K562 (cell line): ENCODE results near the gene PDE11A. TPM values are rescaled to one million over a fixed set of nuclear protein-coding genes. Genes with fewer than 3 reads are reported as not detected.

ENCODE experiments used
- ATAC-seq: fragments of 200-7000 bp; cut with Tn5 transposase; 3 replicates; pipeline ENCODE4 v1.9.1; 2020; ENCODE audit warnings: moderate library complexity
- BruUV-seq: library from RNA; stranded (reverse); fragments of 400-500 nt; replicated peaks from 2 replicates; lab custom pipeline; 2021; lab: Mats Ljungman, UMichigan
- CTCF ChIA-PET: fragments of 300-600 bp; formaldehyde crosslinking; extraction: SDS; loops from one replicate; lab custom pipeline; 2021; ENCODE audit warnings: low intra/inter-chr PET ratio; lab: Yijun Ruan, JAX
- POLR2A ChIA-PET: fragments of 300-600, 350-650 bp; sonication (Branson Sonifier 250); formaldehyde crosslinking; extraction: SDS; loops from one replicate; lab custom pipeline; 2021; ENCODE audit warnings: antibody characterized with exemption, inconsistent platforms; lab: Yijun Ruan, JAX
- DNase-seq, 4 experiments: peaks; one replicate each; pipeline versions ENCODE4 v3.0.0 to v3.0.0-alpha.2; 2011 to 2018; ENCODE audit warnings: low spot score in 3 of 4, mixed read lengths in 3 of 4; ENCODE audit errors: extremely low read depth in 1 of 4
- FAIRE-seq: peaks from 2 replicates; lab custom pipeline; 2011; peaks lifted over from hg19 to GRCh38; lab: Jason Lieb, UNC
- H2AFZ ChIP-seq: 2 replicates; pipeline ENCODE4 v1.6.0; 2011; ENCODE audit warnings: low read depth, low read length, control low read depth, inconsistent platforms
- H3K27ac ChIP-seq: fragments of 200-600 bp; 3 replicates; pipeline ENCODE4 v1.8.0; 2011; ENCODE audit warnings: low read depth, mild to moderate bottlenecking, control low read depth, inconsistent platforms, low read length, moderate library complexity, mixed read lengths; ENCODE audit errors: extremely low read depth
- H3K27me3 ChIP-seq, 2 experiments: fragments of 300-600 bp in 1 of 2; 2 replicates in 1 of 2; 3 replicates in 1 of 2; pipeline versions ENCODE4 v1.6.0 to v1.8.0; 2011; ENCODE audit warnings: inconsistent platforms in 2 of 2, low read length in 2 of 2, mild to moderate bottlenecking in 1 of 2, mixed read lengths in 1 of 2, moderate library complexity in 1 of 2; ENCODE audit not compliant: control insufficient read depth in 2 of 2, insufficient read depth in 2 of 2
- H3K36me3 ChIP-seq: fragments of 300-600 bp; 3 replicates; pipeline ENCODE4 v1.8.0; 2011; ENCODE audit warnings: mild to moderate bottlenecking, low read length, inconsistent platforms; ENCODE audit not compliant: control insufficient read depth, insufficient read depth
- H3K4me1 ChIP-seq, 2 experiments: fragments of 200-600 bp in 1 of 2; replicated peaks in 1 of 2; 2 replicates in 1 of 2; 3 replicates in 1 of 2; pipeline versions ENCODE4 v1.5.1 to v1.8.0; 2011; ENCODE audit warnings: inconsistent platforms in 2 of 2, low read length in 2 of 2, mild to moderate bottlenecking in 1 of 2, mixed read lengths in 1 of 2, moderate library complexity in 1 of 2; ENCODE audit not compliant: control insufficient read depth in 2 of 2, insufficient read depth in 2 of 2
- H3K4me2 ChIP-seq: 2 replicates; pipeline ENCODE4 v1.6.1; 2011; ENCODE audit warnings: low read length, control low read depth, inconsistent platforms, mixed read lengths; ENCODE audit not compliant: insufficient read depth
- H3K4me3 ChIP-seq: fragments of 200-600 bp; sonication (generic), shearing (Covaris generic); 2 replicates; pipeline ENCODE4 v1.5.1; 2016; ENCODE audit warnings: control low read depth, inconsistent platforms
- H3K79me2 ChIP-seq: fragments of 200-600 bp; 3 replicates; pipeline ENCODE4 v1.8.0; 2011; ENCODE audit warnings: low read length, inconsistent platforms; ENCODE audit not compliant: control insufficient read depth, insufficient read depth
- H3K9ac ChIP-seq, 2 experiments: 2 replicates each; pipeline versions ENCODE4 v1.6.0 to v1.6.1; 2011; ENCODE audit warnings: low read depth in 2 of 2, low read length in 2 of 2, control low read depth in 1 of 2, inconsistent platforms in 1 of 2, mild to moderate bottlenecking in 1 of 2, mixed read lengths in 1 of 2; ENCODE audit not compliant: insufficient read depth in 1 of 2
- H3K9me1 ChIP-seq: one replicate; pipeline ENCODE4 v1.6.0; 2011; ENCODE audit warnings: inconsistent platforms, mild to moderate bottlenecking, low read length, moderate library complexity; ENCODE audit not compliant: control insufficient read depth, insufficient read depth
- H3K9me3 ChIP-seq: replicated peaks from 2 replicates; pipeline ENCODE4 v1.5.1; 2011; ENCODE audit warnings: low read depth, low read length, inconsistent platforms; ENCODE audit not compliant: control insufficient read depth, insufficient read depth
- H4K20me1 ChIP-seq: replicated peaks from 2 replicates; pipeline ENCODE4 v1.6.1; 2011; ENCODE audit warnings: low read length, inconsistent platforms, mixed read lengths; ENCODE audit not compliant: control insufficient read depth, insufficient read depth
- ARNT ChIP-seq, 2 experiments: fragments of 450-650 bp; IDR thresholded peaks; 2 replicates each; pipeline ENCODE4 v1.6.1; 2016; ENCODE audit warnings: mild to moderate bottlenecking in 1 of 2
- CTBP1 ChIP-seq: fragments of 450-650 bp; IDR thresholded peaks from 2 replicates; pipeline ENCODE4 v1.6.1; 2016; ENCODE audit warnings: borderline replicate concordance
- DDX20 ChIP-seq: fragments of 450-650 bp; IDR thresholded peaks from 2 replicates; pipeline ENCODE4 v1.6.1; 2016; ENCODE audit warnings: missing genetic modification characterization, low read depth, mild to moderate bottlenecking, missing compliant biosample characterization, moderate library complexity
- E2F6 ChIP-seq, 2 experiments: IDR thresholded peaks; 2 replicates each; pipeline ENCODE4 v1.6.1; 2011; ENCODE audit warnings: borderline replicate concordance in 1 of 2, control low read depth in 1 of 2, low read depth in 1 of 2, low read length in 1 of 2, mild to moderate bottlenecking in 1 of 2, mixed read lengths in 1 of 2, moderate library complexity in 1 of 2; ENCODE audit not compliant: insufficient read depth in 1 of 2, insufficient read length in 1 of 2, poor library complexity in 1 of 2, severe bottlenecking in 1 of 2; ENCODE audit errors: extremely low read depth in 1 of 2
- ESRRB ChIP-seq: fragments of 250-450 bp; sonication (Bioruptor Pico); IDR thresholded peaks from 2 replicates; pipeline ENCODE4 v1.5.0; 2020; ENCODE audit warnings: mild to moderate bottlenecking, moderate library complexity, borderline replicate concordance
- GTF2E2 ChIP-seq: fragments of 200-800 bp; sonication (Bioruptor generic); IDR thresholded peaks from 2 replicates; pipeline ENCODE4 v1.6.1; 2016; ENCODE audit warnings: missing genetic modification characterization, missing compliant biosample characterization
- HCFC1 ChIP-seq: IDR thresholded peaks from 2 replicates; pipeline ENCODE4 v1.6.1; 2012; ENCODE audit warnings: low read depth, low read length, improper control_type of control experiment
- HEY1 ChIP-seq: fragments of 250-450 bp; sonication (Bioruptor Pico); IDR thresholded peaks from 2 replicates; pipeline ENCODE4 v1.5.0; 2020; ENCODE audit warnings: mild to moderate bottlenecking, moderate library complexity, borderline replicate concordance
- MYNN ChIP-seq, 2 experiments: sonication (generic); formaldehyde crosslinking in 1 of 2; IDR thresholded peaks; 2 replicates each; pipeline versions ENCODE4 v1.5.0 to v1.6.1; 2016 to 2020; ENCODE audit warnings: antibody characterized with exemption in 1 of 2, missing genetic modification reagents in 1 of 2
- NR4A1 ChIP-seq, 2 experiments: fragments of 250-450 bp in 1 of 2; fragments of 450-650 bp in 1 of 2; sonication (Bioruptor Pico) in 1 of 2; IDR thresholded peaks; 2 replicates each; pipeline versions ENCODE4 v1.4.0 to v1.6.1; 2016 to 2020; ENCODE audit warnings: mild to moderate bottlenecking in 2 of 2, missing compliant biosample characterization in 1 of 2, missing genetic modification characterization in 1 of 2, moderate library complexity in 1 of 2
- POLR2H ChIP-seq: IDR thresholded peaks from 2 replicates; pipeline ENCODE4 v1.6.1; 2016; ENCODE audit warnings: missing genetic modification characterization, low read depth, mild to moderate bottlenecking, control low read depth, missing compliant biosample characterization, moderate library complexity
- RAD21 ChIP-seq, 2 experiments: fragments of 250-450 bp in 1 of 2; fragments of 450-650 bp in 1 of 2; sonication (Bioruptor Pico) in 1 of 2; formaldehyde crosslinking in 1 of 2; IDR thresholded peaks in 1 of 2; conservative IDR thresholded peaks in 1 of 2; 2 replicates each; pipeline versions ENCODE4 v1.4.0 to v1.8.0; 2020 to 2022; ENCODE audit warnings: mild to moderate bottlenecking in 2 of 2, moderate library complexity in 1 of 2
- SMC3 ChIP-seq: conservative IDR thresholded peaks from 2 replicates; pipeline ENCODE4 v1.6.1; 2011; ENCODE audit warnings: low read depth, low read length, improper control_type of control experiment; ENCODE audit not compliant: insufficient read depth
- ZNF282 ChIP-seq: sonication (generic); formaldehyde crosslinking; IDR thresholded peaks from 2 replicates; pipeline ENCODE4 v1.8.1; 2023; ENCODE audit warnings: missing genetic modification reagents
- ZNF561 ChIP-seq: fragments of 450-650 bp; formaldehyde crosslinking; conservative IDR thresholded peaks from 2 replicates; pipeline ENCODE4 v1.4.0; 2020; ENCODE audit warnings: mild to moderate bottlenecking, moderate library complexity
- WGBS: fragments of 100-300 bp; shearing (Covaris generic); methylation state at CpG from one replicate; pipeline ENCODE4 v1.1.6; 2016; ENCODE audit warnings: low coverage, mixed read lengths; ENCODE audit not compliant: insufficient coverage; ENCODE audit errors: missing lambda C conversion rate; 5-methylcytosine and 5-hydroxymethylcytosine counted together
- in situ Hi-C: fragments of 300-500 bp; cut with MboI; formaldehyde crosslinking; loops from 4 replicates; pipeline ENCODE4 v1.15.0; 2018; ENCODE audit warnings: inconsistent platforms, mixed read lengths
- intact Hi-C: fragments of 100-400 bp; cut with micrococcal nuclease; formaldehyde crosslinking; loops from 2 replicates; pipeline ENCODE4 v1.14.2; 2022
- polyA plus RNA-seq, 8 experiments: library from polyadenylated mRNA; depleted of rRNA in 4 of 8; stranded (reverse) in 5 of 8; unstranded in 3 of 8; fragments of >200 nt; fragmentation: Nextera tagmentation in 2 of 8; fragmentation: Illumina TruSeq in 1 of 8; extraction: Ambion mirVana in 2 of 8; extraction: Trizol in 1 of 8; gene quantifications; 2 replicates each; pipeline versions ENCODE4 v1.2.1 to v1.2.3, GENCODE V29; 2011 to 2014; ENCODE audit warnings: inconsistent platforms in 1 of 8, missing spikeins in 1 of 8
- total RNA-seq, 7 experiments: library from RNA; depleted of rRNA in 6 of 7; stranded (reverse); fragments of >200 nt in 6 of 7; fragmentation: Illumina TruSeq in 2 of 7; extraction: Trizol in 2 of 7; gene quantifications; 2 replicates each; pipeline versions ENCODE4 v1.2.1 to v1.2.3, GENCODE V29; 2011 to 2021; ENCODE audit warnings: low replicate concordance in 1 of 7
- TF ChIP-seq, protein P1 (sequence below): fragments of 450-650 bp; formaldehyde crosslinking; IDR thresholded peaks from 2 replicates; pipeline ENCODE4 v1.4.0; 2020; ENCODE audit warnings: mild to moderate bottlenecking
- TF ChIP-seq, protein P2 (sequence below): fragments of 450-650 bp; formaldehyde crosslinking; IDR thresholded peaks from 2 replicates; pipeline ENCODE4 v1.4.0; 2020; ENCODE audit warnings: mild to moderate bottlenecking, moderate library complexity

Gene PDE11A
- total and polyA plus RNA-seq, 9 of the 15 experiments (the other 6 are each of a cell fraction or from before 2014, with no cell fraction given): 3.2 to 22.1 (median 5.7) TPM

DNA sequence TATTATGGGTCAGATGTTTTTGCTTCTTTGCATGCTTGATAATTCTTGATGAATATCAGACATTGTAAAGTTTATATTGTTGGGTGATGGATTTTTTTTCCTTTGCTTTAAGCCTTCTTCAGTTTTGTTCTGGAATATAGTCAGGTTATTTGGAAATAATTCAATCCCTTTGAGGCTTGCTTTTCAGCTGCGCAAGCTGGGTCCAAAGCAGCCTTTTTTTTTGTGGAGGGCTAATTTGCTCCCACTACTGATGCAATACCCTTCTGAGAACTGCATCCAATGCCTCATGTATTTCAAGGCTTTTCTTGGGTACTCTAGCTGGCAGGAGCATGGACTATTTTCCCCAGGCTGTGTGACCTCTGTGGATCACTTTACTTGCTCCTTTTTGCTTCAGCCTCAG is 434.1 kb downstream of the PDE11A start (continued):
- TF ChIP-seq ZNF561 (no peak), HEY1 (CRISPR knock-in tag) (no peak), NR4A1 (CRISPR knock-in tag; IDR thresholded peaks at IDR 0.05) (no peak), NR4A1 (tag; IDR thresholded peaks at IDR 0.05) (no peak), DDX20 (no peak), ZNF282 (no peak), ESRRB (CRISPR knock-in tag) (no peak), ARNT (IDR thresholded peaks at IDR 0.05) (no peak), MYNN (IDR thresholded peaks at IDR 0.05) (no peak), MYNN (CRISPR knock-in tag; IDR thresholded peaks at IDR 0.05) (no peak)

DNA sequence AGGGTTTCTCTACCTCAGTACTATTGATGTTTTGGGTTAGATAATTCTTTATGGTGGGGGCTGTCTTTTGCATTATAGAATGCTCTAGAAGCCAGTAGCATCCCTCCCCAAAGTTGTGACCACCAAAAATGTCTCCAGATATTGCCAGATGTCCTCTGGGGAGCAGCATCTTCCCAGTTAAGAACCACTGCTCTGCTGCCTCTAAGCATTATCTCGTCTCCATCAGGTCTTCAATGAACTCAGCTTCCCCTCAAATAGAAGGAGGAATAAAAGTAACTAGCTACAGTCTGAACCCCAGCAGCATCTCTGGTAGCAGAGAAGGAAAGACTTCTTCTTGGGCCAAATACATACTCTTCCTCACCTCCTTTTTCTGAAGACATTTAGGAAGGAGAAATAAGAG is 435.9 kb downstream of the PDE11A start:
- Histone ChIP-seq H3K9me1 (no peaks in the 10 kb centered on the region), H3K4me1 (peaks cover 0 to 22% of the 10 kb centered on the region in 2 experiments; a peak in 3 of 5 replicates), H2AFZ (no peak overlapping the region), H3K27ac (no peak overlapping the region), H3K79me2 (no peaks in the 10 kb centered on the region), H3K27me3 (no peaks in the 10 kb centered on the region; a peak in 1 of 5 replicates), H3K4me3 (no peak overlapping the region), H3K36me3 (no peaks in the 10 kb centered on the region), H4K20me1 (no peaks in the 10 kb centered on the region), H3K4me2 (no peak overlapping the region), H3K9ac (no peak overlapping the region), H3K9me3 (no peaks in the 10 kb centered on the region)
- ATAC-seq: peak; percentile 41
- DNase-seq: peak in 1 of 4 experiments; percentile 52
- ChIA-PET CTCF (interaction anchor here (0.5 to 1.4 kb wide), 2 partner anchors 122 to 758 kb away, joined by 3 to 5 read pairs; no protein-coding TSS in a partner anchor), POLR2A (interaction anchor here (0.7 to 1.7 kb wide), 4 partner anchors 10 to 218 kb away, joined by 3 to 4 read pairs (median 3); no protein-coding TSS in a partner anchor)
- FAIRE-seq: peak; percentile 6
- in situ Hi-C loops (no loop called here), intact Hi-C loops (loop anchor here (1.0 to 10.0 kb wide), 5 partner anchors 56 to 472 kb away; no protein-coding TSS in a partner anchor)
- BruUV-seq: no TSS peak
- 15% methylated on average over 1 of the region's 1 CpG for WGBS
- TF ChIP-seq HCFC1: no peak
- peak; percentile 50; the same call in 1 of the 2 replicates for TF ChIP-seq CTBP1
- no peak for TF ChIP-seq GTF2E2 (tag)
- no peak for TF ChIP-seq E2F6 (IDR thresholded peaks at IDR 0.05; ENCODE audit: borderline replicate concordance in 1 of 2, extremely low read depth in 1 of 2, insufficient read depth in 1 of 2, insufficient read length in 1 of 2, low read depth in 1 of 2, low read length in 1 of 2, poor library complexity in 1 of 2, severe bottlenecking in 1 of 2)
- TF ChIP-seq RAD21 (CRISPR knock-in tag; conservative IDR thresholded peaks at IDR 0.05 in 1 of 2, IDR thresholded peaks at IDR 0.05 in 1 of 2): peak; percentile 80 to 85
- TF ChIP-seq, protein P1, sequence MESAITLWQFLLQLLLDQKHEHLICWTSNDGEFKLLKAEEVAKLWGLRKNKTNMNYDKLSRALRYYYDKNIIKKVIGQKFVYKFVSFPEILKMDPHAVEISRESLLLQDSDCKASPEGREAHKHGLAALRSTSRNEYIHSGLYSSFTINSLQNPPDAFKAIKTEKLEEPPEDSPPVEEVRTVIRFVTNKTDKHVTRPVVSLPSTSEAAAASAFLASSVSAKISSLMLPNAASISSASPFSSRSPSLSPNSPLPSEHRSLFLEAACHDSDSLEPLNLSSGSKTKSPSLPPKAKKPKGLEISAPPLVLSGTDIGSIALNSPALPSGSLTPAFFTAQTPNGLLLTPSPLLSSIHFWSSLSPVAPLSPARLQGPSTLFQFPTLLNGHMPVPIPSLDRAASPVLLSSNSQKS (CRISPR knock-in tag): no peak
- TF ChIP-seq, protein P2, sequence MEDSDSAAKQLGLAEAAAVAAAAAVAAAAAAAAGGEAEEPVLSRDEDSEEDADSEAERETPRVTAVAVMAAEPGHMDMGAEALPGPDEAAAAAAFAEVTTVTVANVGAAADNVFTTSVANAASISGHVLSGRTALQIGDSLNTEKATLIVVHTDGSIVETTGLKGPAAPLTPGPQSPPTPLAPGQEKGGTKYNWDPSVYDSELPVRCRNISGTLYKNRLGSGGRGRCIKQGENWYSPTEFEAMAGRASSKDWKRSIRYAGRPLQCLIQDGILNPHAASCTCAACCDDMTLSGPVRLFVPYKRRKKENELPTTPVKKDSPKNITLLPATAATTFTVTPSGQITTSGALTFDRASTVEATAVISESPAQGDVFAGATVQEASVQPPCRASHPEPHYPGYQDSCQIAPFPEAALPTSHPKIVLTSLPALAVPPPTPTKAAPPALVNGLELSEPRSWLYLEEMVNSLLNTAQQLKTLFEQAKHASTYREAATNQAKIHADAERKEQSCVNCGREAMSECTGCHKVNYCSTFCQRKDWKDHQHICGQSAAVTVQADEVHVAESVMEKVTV (CRISPR knock-in tag): peak; percentile 33; the same call in 1 of the 2 replicates
- TF ChIP-seq POLR2H: no peak
- TF ChIP-seq SMC3: 0 out of 2 replicates have a peak, but pooled peaks have one; percentile 26
